CD1c-positive myeloid dendritic cell (primary cell): ENCODE data around the gene XYLT2.

ENCODE experiments used
- DNase-seq: peaks from one replicate; pipeline ENCODE4 v3.0.0-alpha.2; 2016; ENCODE audit errors: extremely low spot score

XYLT2 gene

DNA sequence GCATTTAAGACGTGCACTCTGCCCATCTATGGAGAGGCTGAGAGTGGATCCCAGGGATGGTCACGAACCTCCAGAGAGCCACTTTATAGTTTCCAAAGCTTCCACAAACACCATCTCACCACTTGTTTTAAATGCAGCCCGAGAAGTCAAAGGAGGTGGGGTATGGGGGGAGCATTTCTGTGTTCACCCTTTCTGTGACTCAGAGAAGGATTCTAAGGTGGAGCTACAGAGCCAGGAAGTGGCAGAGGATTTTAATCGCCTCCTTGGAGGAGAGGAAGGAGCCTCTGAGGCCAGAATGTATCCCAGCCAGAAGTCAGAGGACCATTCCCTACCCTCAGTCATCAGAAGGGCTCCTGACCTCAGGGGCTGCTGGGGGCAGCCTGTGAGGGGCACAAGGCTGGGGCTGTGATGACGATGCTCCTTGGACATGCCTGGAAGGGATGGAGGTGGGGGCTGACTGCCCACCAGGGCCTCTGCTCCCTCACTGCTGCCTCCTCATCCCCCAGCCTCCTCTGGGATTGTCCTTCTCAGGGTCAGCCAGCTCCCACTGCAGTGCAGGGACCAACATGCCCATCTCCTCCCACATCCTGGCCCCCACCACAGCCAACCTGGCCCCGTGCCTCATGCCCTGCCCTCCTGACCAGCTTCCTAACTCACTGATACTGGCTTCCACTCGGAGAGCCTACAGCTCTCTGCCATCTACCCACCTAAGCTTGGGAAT is 2.8 kb downstream of the XYLT2 start:
- no peak for DNase-seq

DNA sequence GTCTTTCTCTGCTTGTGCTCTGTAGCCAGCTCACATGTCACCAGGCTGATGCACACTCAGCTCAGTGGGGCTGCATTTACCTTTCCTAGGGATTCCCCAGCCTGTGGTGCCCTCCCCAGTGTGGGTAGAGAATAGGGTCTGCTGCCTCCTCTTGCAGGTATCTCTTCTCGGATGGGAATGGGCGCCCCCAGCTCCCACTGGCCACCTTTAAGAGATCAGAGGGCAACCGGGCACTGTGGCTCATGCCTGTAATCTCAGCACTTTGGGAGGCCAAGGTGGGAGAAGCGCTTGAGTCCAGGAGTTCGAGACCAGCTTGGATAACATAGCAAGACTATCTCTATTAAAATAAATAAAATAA is 3.3 kb downstream of the XYLT2 start:
- DNase-seq: no peak

DNA sequence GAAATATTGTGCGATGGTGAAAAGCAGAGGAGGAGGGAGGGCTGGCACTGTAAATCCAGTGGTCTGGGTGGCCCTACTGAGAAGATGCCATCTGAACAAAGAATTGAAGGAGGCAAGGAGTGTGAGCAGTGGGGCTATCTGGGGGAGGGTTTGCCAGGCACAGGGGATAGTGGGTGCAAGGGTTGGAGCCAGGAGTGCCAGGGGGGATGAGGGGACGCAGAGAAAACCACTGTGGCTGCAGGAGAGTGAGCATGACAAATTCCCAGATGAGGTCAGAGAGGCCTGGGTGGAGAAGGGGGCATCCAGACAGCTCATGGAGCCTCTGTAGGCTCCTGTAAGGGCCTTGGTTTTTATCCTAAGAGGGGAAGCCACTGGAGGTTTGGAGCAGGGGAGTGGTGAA is 4.8 kb downstream of the XYLT2 start:
- DNase-seq: no peak

DNA sequence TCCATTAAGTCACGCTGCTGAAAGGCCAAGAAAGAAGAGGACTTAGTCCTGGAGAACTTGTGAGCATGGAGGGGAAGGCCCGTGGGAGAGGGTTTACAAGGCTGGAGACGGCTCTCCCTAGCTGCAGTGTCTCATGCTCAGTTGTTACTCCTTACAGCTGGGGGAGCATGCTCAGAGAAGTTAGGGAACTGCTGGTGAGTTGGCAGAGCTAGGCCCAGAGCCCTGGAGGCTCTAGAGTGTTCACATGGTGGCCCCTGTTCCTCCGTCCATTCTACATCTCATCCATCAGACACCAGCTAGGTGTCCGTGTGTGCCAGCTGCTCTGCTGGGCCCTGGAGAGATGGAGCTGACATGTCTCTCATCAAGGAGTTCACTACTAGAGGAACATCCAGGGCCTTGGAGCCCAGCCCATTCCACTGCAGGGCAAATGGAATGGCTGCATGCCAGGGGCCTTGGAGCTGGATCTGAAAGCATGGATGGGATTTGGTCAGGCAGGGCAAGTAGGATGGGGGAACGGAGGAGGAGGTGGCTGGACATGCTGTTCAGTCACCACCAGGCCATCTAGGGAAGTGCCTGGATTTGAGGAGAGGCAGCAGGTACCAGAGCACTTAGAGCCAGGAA is 6.3 kb downstream of the XYLT2 start:
- DNase-seq: no peak

DNA sequence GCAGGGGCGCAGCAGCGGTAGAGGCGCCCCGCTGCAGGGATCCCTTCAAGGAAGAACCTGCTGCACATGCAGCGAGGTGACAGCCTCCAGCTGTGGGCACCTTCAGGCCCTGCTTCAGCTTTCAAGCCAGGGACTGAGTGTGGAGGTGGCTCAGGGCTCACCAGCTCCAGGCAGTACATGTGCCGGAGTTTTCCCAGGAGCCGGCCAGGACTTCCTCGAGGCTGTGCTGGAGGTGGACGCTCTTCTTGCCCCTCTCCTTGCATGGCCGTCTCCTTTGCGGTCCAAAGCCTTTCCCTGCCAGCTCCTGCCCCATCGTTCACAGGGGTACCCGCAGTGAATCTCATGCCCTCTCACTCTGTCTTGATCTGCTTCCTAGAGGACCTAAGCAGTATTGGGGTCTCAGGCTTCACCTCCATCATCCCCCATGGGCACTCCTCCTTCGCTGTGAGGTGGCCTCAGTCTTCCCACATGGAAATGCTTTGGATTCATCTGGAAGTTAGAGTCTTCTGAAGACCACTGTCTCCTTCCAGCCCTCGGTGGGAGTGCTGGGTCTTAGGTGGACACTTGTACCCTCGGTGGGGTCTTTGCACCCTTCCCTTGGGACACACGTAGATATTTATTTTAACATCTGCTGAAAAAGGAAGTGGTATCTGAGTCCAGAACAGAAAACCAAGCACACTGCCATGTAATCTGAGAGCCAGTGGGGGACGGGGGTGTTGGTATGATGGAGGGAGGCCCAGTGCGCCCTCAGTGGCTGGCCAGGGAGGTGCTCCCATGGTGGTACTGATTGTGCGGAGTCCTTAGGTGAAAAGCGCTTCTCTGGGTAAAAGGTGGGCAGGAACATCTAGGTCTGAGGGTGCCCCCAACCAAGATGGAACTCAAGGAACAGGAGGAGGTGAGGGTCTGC is 7.0 kb downstream of the XYLT2 start:
- DNase-seq: no peak

DNA sequence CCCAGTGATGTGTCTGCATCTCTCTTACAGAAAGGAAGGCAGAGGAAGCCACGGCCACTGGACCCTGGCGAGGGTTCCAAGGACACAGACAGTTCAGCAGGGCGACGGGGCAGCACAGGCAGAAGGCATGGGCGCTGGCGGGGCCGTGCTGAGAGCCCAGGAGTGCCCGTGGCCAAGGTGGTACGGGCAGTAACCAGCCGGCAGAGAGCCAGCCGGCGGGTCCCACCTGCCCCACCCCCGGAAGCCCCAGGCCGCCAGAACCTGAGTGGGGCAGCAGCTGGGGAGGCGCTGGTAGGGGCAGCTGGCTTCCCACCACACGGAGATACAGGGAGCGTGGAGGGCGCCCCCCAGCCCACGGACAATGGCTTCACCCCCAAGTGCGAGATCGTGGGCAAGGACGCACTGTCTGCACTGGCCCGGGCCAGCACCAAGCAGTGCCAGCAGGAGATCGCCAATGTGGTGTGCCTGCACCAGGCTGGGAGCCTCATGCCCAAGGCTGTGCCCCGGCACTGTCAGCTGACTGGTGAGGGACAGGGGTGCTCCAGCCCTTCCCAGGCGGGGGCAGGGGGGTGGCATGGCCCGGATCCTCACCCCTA is 7.8 kb downstream of the XYLT2 start:
- no peak for DNase-seq

DNA sequence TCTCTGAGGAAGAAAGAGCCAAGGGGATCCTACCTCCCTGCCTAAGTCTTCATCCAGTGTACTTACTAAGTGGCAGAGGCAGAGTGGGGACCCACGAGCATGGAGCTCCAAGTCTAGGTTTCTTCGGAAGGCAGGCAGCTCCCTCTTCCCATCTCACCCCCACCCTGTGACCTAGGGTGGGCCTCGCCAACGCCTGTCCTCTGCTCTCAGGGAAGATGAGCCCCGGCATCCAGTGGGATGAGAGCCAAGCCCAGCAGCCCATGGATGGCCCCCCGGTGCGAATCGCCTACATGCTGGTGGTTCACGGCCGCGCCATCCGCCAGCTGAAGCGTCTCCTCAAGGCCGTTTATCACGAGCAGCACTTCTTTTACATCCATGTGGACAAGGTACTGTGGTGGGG is 8.3 kb downstream of the XYLT2 start:
- DNase-seq: no peak

DNA sequence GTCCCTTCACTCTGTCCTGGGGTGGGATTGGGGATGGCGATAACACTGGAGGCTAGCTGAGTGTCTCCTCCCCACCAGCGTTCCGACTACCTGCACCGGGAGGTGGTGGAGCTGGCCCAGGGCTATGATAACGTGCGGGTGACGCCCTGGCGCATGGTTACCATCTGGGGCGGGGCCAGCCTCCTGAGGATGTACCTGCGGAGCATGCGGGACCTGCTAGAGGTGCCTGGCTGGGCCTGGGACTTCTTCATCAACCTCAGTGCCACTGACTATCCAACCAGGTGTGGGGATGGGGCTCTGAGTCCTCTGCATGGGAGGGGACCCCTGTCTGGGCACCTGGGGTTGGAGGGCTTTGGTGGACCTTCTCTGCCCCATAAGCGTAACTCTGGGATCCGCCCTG is 8.8 kb downstream of the XYLT2 start:
- no peak for DNase-seq

DNA sequence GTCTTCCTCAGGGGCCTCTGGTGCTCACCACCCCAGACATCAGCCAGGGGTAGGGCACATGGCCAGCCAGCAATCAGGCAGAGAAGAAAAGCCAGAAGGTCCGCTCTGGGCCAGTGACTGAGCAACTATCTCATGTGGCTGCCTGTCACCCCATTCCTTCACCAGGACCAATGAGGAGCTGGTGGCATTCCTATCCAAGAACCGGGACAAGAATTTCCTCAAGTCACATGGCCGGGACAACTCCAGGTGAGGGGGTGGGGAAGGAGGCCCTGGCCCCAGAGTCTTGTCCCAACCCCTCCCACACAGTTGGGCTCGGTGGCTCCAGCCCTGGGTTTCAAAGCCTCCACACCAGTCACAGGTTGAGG is 9.4 kb downstream of the XYLT2 start:
- DNase-seq: no peak

DNA sequence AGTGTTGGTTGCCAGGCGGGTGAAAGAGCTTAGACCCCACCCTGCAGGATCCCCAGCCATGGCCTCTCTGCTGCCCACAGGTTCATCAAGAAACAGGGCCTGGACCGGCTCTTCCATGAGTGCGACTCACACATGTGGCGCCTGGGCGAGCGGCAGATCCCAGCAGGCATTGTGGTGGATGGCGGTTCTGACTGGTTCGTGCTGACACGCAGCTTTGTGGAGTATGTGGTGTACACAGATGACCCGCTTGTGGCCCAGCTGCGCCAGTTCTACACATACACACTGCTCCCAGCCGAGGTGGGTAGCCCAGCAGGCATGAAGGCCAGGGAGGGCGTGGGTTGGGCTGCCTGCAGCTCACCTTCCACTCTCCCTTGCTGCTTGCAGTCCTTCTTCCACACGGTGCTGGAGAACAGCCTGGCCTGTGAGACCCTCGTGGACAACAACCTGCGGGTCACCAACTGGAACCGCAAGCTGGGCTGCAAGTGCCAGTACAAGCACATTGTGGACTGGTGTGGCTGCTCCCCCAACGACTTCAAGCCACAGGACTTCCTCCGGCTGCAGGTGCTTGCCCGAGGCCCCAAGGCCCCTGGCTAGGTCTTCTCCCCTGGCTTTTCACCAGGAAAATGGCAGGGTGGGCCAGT is 9.9 kb downstream of the XYLT2 start:
- no peak for DNase-seq

DNA sequence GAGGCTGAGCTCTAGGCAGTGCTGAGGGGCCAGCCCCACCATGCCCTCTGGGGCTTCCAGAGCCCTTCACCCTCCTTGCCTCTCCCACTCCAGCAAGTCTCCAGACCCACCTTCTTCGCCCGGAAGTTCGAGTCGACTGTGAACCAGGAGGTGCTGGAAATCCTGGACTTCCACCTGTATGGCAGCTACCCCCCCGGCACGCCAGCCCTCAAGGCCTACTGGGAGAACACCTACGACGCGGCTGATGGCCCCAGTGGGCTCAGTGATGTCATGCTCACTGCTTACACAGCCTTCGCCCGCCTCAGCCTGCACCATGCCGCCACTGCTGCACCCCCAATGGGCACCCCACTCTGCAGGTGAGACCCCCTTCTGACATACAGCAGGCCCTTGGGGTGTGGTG is 10.5 kb downstream of the XYLT2 start:
- no peak for DNase-seq

DNA sequence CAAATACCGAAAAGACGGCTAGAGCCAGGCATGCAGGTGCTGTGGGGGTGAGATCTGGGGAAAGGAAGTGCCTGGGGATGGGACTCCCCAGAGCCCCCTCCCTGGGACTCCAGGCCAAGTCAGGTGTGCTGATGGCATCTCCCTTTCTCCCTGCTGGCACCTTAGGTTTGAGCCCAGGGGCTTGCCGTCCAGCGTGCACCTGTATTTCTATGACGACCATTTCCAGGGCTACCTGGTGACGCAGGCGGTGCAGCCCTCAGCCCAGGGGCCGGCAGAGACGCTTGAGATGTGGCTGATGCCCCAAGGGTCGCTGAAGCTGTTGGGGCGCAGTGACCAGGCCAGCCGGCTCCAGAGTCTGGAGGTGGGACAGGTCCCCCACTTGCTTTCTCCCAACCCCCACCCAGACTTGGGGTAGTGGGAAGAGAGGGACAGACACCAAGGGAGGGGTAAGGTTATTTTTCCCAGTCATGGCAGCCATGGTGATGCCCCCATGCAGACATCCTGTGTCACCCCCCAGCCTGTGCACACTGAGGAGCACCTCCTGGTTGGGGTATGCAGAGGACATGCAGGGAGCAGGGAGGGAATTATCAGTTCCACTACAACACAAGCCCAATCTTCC is 11.1 kb downstream of the XYLT2 start:
- DNase-seq: no peak

DNA sequence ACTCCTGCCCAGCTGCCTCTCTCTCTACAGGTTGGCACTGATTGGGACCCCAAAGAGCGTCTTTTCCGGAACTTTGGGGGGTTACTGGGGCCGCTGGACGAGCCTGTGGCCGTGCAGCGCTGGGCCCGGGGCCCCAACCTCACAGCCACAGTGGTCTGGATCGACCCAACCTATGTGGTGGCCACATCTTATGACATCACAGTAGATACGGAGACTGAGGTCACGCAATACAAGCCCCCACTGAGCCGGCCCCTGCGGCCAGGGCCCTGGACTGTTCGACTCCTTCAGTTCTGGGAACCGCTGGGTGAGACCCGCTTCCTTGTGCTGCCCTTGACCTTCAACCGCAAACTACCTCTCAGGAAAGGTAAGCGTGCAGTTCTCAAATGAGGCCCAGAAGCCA is 12.3 kb downstream of the XYLT2 start:
- DNase-seq: no peak

DNA sequence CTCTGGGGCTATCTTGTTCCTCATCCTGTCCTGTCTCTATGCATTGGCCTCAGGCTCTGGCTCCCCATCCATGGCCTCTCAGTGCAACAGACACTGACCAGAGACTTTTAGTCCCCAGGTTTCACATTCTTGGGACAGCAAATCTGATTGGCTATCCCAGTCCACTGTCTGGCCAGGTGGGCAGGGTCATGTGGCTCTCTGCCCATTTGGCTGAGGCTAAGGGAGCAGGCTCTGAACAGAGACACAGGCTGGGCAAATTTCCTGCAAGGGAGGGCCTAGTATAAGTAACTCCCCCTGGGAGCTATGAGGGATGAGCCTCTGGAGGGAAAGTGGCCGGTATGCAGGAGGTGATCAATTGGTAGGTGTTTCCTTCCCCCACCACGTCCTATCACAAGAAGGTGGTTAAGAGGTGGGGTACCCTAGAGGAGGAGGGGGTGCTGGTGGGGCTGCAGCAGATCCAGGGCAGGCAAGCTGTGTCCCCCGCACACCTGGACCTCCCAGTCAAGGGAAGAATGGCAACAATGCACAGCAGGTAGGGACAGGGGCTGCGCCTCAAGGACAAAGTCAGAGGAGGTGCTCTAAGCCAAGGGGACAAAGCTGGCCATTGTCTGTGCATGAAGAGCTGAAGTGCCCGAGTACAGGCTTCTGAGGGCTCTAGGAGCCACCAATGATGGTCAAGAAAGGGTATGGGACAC is 13.2 kb downstream of the XYLT2 start:
- no peak for DNase-seq

DNA sequence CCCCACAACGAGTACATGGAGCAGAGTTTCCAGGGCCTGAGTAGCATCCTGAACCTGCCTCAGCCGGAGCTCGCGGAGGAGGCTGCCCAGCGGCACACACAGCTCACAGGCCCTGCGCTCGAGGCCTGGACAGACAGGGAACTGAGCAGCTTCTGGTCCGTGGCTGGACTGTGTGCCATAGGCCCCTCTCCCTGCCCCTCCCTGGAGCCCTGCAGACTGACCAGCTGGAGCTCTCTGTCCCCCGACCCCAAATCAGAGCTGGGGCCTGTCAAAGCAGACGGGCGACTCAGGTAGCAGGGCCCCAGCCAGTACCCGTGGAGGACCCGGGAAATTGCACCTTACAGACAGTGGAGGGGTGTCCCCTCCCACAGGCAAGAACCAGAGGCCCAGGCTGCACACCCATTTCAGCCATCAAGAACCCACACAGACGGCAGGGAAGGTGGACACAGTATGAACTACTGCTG is 14.1 kb downstream of the XYLT2 start:
- no peak for DNase-seq

DNA sequence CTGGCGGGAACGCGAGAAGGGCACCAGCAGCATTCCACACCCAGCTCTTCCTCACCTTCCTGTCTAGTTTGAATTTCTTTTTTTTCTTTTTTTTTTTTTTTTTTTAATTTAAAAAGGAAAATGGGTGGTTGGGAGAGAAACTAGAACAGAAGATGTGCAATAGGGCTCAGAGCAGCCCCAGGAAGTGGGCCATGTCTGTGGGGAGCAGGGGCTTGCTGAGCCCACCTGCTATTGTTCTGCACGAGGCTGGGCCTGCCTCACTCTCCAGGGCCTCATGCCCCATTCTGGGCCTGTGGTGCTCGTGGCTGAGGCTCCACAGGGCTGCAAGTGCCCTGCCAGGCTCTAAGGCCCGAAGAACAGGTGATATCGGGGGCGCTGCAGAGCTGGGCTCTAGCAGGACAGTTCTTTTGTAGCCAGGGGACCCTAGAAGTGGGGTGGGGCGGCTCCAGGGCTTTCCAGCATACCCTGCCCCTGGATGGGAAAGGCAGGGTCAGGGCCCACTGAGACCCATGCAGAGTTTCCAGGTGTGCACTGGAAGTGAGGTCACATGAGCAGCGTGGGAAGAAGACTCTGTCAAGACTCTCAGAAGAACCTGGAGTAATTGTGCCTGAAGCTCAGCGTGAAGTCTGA is 14.7 kb downstream of the XYLT2 start:
- no peak for DNase-seq

DNA sequence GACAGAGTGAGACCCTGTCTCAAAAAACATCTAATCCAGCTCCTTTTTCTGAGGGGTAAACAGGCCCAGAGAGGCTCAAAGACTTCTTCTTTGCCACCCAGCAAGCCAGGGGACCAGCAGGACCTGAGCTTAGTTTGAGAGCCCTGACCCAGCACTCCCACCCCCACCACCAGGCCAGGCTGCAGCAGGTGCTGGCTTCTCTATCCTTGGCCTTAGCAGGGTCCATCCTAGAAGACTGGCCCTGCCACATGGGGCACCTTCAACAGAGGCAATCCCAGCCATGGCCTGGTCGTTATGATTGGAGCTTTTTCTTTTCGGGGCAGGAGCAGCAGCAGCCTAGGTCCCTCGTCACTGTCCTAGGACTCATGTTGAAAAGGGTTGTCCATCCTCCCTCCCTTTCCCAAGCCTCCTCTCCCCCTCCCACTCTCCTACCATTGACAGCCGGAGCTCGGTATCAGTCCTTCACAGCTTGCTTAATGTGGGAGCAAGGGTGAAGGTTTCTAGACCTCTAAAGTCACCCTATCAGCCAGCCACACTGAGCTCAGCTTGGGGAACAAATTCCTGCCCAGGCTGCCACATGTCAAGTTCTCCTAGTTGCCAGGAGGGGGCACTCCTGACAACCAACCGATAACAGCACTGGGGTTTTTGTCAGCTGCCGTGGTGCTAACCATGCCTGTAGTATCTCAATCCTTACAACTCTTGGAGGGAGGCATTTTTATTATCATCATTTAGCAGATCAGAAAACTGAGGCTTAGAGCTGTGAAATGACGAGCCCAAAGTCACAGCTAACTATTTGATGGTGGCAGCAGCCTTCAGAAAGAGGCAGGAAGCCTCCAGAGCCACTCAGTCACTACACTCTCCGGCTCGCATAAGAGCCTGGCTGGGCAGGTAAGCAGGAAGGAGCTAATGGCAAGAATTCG is 15.9 kb downstream of the XYLT2 start:
- DNase-seq: peak; percentile 63

DNA sequence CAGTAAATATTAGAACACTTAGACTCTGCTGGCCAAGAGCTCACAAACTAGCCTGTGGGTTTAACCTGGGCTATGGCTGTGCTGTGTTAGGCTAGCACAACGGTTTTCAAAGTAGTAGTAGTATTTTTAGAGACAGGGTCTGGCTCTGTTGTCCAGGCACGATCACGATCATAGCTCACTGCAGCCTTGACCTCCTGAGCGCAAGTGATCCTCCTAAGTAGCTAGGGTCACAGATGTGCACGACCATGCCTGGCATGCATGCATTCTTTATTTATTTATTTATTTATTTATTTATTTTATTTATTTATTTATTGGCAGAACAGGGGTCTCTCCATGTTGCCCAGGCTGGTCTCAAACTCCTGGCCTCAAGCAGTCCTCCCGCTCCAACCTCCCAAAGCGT is 16.7 kb downstream of the XYLT2 start:
- DNase-seq: no peak
